ENCODE results near the gene ECT2. TPM values are rescaled to one million over a fixed set of nuclear protein-coding genes. Genes with fewer than 3 reads are reported as not detected.

Gene ECT2
- total RNA-seq, 2 experiments from 2014 or later = 44.4 to 46.4 TPM

DNA sequence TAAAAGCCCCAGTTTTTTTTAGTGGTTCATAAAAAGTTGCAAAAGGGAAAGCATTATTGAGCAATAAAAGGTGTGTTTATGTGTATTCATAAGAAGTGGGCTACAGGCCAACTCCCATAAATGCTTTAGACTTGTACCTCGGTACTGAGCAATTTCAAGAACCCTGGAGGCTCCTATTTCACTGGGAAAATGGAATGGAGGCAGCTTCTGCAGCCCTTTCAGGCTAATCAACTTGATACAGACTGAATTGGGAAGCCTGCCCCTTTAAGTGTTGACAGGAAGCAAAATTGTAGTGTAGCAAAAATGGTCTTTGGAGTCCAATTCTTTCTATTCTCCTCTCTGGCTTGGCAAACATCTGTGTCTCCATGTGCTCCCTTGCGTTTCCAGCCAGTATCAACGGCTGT is 118.8 kb downstream of the ECT2 start:
- DNase-seq (no peak), ATAC-seq (ENCODE audit: low read depth) (no peak)
- no peaks in the 10 kb centered on the region for H3K4me1 Mint-ChIP-seq
- H3K27ac Mint-ChIP-seq = no peak overlapping the region
- no peak overlapping the region for H3K4me3 Mint-ChIP-seq
- H3K36me3 Mint-ChIP-seq = no peaks in the 10 kb centered on the region
- H3K27me3 Mint-ChIP-seq = peaks cover 3% of the 10 kb centered on the region
- POLR2A ChIA-PET = no interaction called here
- no peaks in the 10 kb centered on the region for H3K9me3 Mint-ChIP-seq

DNA sequence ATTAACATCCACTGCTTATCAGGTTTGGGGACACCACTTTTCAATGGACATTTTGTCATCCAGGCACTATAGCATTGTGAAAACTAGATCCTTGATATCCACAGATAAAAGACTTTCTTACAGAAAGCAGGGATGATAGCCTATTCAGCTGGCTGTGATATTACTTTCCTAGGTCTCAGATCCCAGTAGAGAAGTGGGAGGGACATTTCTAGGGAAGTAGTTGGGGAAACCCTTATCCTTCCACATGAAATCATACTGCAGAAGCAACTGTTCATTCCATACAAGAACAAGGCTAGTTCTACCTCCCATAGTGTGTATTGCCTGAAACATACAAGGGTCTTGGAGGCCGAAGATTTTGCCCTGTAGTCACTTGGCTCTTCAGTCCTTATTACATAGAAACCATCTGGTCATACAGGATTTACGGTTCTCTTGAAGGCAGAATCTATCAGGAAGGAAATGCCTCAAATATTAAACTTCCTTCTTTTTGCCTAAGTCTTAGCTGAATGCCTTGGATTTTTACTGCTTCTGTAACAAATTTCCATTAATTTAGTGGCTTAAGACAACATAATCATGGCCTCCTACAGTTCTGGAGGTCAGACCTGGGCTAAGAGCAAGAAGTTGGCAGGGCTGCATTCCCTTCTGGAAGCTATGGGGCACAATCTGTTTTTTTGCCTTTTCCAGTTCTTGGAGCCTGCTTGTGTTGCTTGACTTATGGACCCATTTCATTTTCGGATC is 119.4 kb downstream of the ECT2 start:
- Mint-ChIP-seq H3K4me3 (no peak overlapping the region), H3K4me1 (no peaks in the 10 kb centered on the region), H3K9me3 (no peaks in the 10 kb centered on the region), H3K36me3 (no peaks in the 10 kb centered on the region), H3K27me3 (peaks cover 3% of the 10 kb centered on the region), H3K27ac (no peak overlapping the region)
- POLR2A ChIA-PET = no interaction called here
- DNase-seq = no peak
- no peak for ATAC-seq (ENCODE audit: low read depth)

Other genes with a start within 250 kb of the ECT2 start
- 100 to 1,000 TPM; 151 to 159 TPM for gene TNFSF10, start 227.3 kb upstream of the ECT2 start, total RNA-seq
- 1 to 10 TPM; 5.8 to 6.8 TPM for gene NCEH1, start 39.7 kb upstream of the ECT2 start, total RNA-seq

Measured in activated naive CD8-positive, alpha-beta T cell treated with anti-CD3 and anti-CD28 coated beads, Interleukin-2, amount 10 ng/mL, durations not matched to agents 7 days and 5 days (primary cell).